RPMI8226 (cell line): ENCODE data around the gene B3GNT8.
"Not testable (repeated sequence)": the region's sequence is repeated elsewhere in the genome, so short reads cannot be mapped to it uniquely, and the experiment has no call there.

ENCODE experiments used
- DNase-seq: peaks from one replicate; pipeline ENCODE4 v3.0.0-alpha.2; 2015

Gene B3GNT8

DNA sequence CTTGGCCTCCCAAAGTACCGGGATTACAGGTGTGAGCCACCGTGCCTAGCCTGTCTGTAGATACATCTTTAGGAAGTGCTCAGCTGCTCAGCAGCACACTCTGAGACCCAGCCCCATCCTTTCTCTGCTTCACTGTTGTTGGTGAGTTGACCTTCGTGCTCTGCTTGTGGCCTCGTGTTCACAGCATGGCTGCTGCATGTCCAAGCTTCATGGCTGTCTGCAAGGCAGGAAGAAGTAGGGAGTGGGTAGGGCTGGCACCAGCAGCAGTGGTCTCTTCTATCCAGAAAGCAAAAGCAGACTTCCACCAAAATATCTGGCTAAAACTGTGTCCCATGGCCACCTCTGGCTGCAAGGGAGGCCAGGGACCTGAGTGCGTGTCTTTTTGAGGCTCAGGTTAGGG lies 14.2 kb downstream of the B3GNT8 start:
- no peak for DNase-seq

DNA sequence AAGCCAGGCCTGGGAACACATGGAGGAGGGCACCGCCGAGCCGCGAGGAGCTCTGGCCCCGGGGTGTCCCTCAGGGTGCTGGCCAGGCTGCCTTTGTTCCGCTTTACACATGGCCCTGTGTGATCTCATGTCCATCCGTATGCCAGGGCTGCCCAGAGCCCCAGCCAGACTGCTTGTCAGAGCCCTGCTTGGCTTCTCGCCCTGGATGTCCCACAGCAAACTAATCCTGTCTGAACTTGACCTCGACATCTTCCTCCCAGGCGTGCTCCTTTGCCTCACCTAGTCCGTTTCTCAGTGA lies 15.3 kb downstream of the B3GNT8 start:
- DNase-seq, result no peak

DNA sequence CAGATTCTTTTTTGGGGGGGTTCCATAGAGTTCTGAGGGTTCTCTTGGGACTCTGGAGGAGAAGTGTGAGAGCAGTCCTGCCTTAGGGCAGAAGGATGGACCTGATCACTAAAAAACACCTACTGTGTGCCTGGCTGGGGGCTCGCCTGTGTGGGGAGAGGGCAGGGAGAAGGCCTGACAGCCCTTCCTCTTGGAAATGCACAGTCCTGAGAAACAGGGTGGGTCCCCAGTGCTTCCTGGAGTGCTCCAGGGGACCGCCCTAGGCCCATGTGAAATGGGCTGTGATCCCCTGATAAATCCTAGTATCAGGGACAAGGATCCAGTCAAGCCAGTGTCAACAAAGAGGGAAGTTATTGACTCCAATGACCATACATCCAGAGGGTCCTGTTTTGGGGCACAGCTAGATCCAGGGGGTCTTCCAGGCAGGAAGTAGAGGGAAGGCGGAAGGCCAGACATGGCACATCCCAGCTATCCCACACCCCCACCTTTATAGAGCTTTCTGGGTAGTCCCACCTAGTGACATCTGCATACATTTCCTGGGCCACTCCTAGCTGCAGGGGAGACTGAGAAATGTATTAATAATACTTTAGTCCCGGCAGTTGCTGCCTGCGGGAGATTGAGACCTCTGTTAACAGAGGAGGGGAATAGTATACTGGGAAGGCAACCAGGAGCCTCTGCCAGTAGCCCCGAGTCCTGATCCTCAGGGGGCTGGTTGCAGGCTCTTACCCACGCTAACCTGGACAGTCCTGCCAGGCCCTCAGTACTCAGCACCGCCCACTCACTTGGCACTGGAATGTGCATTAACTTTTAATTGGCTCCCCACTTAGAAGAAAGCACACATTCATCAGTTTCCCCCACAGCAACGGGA lies 15.8 kb downstream of the B3GNT8 start:
- DNase-seq, result no peak

DNA sequence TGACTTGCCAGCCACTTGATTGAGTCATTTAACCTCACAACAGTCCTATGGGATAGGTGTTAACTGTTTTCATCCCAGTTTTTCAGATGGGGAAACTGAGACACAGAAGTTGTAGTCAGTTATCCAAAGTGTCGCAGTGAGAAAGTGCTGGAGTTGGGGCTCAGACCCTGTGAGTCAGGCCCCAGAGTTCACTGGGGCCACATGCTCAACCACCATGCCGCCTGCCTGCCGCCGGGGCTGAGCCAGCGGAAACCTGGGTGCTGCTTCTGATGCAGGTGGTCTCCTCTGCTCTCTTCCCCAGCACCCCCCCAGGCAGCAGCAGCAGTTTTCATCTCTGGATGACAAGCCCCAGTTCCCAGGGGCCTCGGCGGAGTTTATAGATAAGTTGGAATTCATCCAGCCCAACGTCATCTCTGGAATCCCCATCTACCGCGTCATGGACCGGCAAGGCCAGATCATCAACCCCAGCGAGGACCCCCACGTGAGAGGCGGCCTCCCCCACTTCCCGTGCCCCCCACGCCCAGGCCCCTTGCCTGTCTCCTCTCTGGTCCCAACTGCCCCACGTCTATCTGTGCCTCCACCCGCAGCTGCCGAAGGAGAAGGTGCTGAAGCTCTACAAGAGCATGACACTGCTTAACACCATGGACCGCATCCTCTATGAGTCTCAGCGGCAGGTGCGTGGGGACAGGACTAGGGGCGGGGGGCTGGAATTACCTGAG lies 16.7 kb downstream of the B3GNT8 start:
- no peak for DNase-seq

DNA sequence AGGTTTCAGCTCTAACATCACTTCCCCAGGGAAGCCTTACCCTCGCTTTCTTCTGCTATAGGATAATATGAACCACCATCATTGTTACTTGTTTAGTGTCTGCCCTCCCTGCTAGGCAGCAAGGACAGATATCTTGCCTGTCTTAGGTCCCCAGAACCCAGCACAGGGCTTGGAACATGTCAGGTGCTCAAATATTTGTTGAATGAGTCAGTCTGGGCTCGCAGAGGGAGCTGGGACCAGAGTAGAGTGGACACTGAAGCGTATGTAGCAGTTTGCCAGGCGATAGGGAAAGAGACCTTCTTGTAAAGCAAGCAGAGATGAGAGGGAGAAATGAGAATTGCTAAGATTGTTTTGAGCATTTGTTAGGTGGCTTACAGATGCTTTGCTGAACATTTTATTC lies 17.9 kb downstream of the B3GNT8 start:
- peak; percentile 12 for DNase-seq

DNA sequence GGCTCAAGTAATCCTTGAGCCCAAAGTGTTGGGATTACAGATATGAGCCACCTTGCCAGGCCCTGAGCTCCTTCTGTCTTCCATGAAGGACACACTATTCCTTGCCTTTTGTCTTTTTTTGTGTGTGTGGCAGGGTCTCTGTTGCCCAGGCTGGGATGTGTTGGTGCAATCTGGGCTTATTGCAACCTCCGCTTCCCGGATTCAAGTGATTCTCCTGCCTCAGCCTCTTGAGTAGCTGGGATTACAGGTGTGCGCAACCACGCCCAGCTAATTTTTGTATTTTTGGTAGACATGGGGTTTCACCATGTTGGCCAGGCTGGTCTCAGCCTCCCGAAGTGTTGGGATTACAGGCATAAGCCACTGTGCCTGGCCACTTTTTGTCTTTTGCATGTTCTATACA lies 18.3 kb downstream of the B3GNT8 start:
- DNase-seq, result not testable (repeated sequence)

DNA sequence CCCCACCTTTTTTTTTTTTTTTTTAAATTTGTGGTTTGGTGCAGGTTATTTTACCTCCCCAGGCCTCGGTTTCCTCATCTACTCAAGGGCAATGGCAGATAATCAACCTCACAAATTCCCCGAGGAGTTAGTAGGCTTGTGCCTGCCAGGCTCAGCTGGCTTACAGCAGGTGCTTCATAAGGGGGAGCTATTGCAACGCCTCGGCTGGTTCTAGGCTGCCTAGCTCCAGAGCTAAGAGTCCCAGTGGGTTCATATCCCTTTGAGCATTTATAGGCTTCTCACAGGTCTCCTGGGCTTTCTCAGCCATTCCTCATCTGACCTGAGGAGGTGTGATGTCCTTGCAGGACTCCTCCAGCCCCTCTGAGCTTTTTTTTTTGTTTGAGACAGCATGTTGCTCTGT lies 18.9 kb downstream of the B3GNT8 start:
- no peak for DNase-seq

DNA sequence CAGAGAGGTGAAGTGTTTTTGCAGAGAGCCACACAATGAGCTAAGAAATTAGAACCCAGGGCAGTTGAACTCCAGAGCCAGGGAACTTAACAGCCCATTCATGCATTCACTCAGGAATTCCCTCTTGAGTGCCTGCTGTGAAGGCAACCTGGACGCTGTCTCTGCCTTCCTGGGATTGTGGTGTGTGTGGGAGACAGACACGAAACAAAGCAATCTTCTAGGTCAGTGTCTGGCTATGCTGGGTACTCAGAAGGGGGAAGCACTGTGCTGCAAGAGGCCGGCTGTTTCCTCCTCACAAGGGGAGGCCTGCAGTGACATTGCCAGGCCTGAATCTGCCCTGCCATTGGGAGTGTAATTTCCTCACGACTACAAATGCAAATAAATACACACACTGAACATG lies 19.9 kb downstream of the B3GNT8 start:
- DNase-seq, result no peak

DNA sequence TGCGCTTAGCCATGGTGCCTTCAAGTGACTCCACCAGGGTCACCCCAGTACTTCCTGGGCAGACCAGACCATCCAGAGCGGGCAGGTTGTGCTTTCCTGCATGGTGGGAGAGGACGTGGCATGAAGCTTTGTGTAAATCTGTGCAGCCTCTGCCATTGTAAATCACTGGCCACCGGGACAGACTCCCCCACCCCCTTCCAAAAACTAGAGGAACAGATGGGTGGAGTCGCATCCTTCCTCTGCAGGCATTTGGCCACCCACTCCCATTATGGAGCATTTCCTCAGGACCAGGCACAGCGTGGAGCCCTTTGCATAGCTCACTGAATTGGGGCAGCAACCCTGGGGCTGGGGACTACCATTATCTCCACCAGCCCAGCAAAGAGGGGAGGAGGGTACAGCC lies 21.4 kb downstream of the B3GNT8 start:
- DNase-seq, result no peak

DNA sequence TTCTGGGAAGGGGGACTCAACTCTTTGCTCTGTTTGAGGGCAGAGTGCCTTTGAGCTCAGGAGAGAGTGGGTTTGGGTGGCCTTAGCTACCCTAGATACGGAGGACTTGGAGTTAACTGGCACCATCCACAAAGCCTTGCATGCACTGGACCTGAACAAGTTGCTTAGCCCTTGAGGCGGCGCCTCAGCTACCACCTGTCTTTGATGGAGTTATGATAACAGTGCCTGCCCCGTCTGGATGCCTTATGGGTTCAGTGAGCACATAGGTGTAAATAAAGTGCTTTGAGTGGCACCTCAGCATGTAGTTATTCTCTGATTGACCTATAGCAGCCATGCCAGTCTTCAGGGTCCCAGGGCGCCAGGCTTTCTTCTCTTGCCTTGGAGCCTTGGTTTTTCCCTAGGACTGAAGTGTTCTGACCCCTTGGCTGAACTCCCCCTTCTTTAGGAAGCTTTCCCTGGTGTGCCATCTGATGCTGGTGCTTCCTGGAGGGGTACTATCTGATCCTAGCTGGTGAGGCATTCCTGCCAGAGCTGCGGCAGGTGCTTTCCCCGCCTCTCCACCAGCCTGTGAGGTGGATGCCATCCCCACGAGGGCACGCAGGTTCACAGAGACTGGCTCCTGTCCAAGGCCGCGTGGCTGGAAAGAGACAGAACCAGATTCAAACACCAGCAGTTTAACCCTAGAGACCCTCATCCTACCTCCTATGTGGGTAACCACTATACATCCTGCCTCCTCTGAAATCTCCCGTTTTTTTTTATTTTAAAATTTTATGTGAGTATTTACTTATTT lies 23.8 kb downstream of the B3GNT8 start:
- no peak for DNase-seq

DNA sequence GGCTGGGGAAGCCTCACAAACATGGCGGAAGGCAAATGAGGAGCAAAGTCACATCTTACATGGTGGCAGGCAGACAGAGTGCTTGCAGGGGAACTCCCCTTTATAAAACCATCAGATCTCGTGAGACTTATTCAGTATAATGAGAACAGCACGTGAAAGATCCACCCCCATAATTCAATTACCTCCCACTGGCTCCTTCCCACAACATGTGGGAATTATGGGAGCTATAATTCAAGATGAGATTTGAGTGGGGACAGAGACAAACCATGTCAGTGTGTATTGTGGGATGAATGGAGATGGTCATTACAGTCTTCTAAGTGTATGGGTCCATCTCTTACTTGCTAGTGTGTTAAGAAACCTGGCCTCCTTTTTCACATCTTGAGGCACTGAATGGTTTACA lies 25.2 kb downstream of the B3GNT8 start:
- no peak for DNase-seq

DNA sequence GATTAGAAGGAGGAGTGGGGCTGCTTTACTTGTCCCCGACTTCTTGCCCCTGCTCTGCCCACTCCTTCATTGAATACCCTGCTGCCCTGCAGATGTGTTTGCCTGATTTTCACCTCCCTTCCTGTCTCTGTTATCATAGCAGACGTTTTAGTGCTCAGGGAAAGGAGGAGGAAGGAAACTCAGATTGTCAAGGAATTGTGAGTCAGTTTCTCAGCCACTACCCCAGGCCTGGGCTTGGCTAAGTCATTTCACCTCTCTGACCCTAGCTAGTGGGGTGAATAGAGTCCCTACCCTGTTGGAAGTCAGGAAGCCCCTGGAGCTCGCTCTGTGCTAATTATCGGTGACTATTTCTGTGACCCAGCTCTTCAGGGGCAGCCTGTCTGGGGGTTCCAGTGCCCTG lies 25.7 kb downstream of the B3GNT8 start:
- no peak for DNase-seq

DNA sequence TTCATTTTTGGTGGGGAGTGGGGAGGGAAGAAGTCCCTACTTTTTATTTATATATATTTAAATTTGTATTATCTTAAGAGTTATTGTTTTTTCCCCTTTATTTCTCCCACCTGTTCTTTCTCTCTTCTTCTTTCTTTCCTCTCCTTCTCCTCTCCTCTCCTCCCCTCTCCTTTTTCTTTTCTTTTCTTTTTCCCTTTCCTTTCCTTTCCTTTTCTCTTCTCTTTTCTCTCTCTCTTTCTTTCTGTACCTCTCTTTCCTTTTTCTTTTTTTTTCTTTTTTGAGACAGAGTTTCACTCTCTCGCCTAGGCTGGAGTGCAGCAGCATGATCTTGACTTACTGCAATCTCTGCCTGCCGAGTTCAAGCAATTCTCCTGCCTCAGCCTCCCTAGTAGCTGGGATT lies 27.6 kb downstream of the B3GNT8 start:
- no peak for DNase-seq

DNA sequence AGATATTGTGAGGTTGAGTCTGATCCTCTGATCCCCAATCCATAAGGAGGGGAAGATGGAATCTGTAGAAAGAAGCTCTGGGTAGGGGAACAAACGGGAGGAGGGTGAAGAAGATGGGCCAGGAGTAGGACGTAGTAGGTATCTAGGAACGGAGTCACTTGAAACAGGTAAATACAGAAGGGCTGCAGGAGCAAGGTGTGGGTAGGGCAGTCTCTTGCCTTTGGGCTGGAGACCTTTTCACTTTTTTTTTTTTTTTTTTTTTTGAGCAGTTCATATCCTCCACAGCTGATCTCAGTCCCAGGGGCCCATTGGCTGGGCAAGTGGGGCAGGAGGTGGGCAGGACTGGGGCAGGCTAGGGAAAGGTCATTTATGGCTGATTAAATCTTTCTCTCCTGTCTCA lies 28.1 kb downstream of the B3GNT8 start:
- DNase-seq, result no peak

DNA sequence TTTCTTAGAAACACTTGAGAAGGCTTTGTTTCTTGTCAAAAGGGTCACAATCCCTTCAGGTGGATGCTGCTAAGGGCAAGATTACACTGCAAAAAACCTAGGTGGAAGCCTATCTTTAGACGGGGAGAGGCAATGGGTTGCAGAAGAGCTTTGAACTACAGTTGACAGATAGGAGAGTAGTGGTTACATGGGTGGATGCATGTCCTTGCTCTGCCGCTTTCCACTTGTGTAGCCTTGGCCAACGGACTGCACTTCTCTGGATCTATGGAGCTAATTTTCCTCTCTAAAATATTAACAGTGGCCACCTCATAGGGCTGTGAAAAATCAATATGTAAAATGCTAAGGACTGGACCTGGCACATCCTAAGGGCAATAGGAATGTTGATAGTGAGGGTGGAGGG lies 28.6 kb downstream of the B3GNT8 start:
- DNase-seq, result no peak

DNA sequence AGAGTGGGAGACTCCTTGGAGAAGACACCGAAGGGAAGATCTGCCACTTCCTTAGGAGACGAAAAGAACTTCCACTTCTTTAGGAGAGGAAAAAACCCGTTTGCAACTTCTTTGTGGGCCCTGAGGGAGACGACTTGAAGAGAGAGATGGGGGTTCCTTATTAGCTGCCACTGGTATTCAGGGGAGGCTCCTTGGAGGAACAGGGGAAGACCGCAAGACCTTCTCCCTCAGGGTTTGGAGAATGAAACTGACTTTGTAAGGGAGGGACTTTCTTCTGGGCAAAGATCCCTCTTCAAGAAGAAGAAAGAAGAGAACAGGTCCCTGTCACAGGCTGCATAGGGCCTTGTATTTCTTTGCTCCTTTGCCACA lies 29.1 kb downstream of the B3GNT8 start:
- no peak for DNase-seq

DNA sequence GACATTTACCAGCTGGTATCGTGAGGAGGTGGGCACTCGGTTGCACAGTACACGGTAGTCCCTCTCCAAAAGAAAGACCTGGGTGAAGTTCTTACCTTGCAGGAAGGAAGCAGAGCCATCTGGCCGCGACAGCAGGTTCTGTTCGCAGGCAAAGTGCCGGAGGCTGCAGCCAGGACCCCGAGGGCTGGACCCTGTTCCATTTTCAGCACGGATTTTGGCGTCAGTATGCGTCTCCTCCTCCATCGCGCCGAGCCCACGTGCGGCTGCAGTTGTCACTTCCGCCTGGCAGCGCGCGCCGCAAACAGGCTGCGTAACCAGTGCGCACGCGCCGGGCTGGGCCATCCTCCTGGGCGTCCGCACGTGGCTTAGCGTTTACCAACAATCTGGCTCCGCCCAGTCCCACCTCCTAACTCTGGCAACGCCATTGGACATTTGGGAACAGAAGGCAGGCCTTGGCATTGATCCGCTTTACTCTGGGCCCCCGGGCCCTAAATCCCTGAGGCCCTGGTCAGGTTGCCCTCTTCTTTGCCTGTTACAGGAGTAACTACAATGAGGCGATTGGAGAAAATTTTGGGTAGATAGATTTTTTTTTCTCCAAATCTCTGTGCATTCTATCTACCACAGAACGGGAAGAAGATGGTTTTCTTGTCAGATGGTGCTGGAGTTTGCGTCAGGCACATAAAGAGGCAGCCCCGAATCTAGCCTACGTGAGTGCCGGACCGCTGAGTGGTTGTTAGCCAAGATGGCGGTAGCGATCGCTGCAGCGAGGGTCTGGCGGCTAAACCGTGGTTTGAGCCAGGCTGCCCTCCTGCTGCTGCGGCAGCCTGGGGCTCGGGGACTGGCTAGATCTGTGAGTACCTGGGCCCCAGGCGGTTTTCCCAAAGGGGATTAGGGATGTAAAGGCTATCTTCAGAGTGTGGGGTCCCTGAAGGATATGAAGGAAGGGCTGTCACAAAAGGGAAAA lies 29.8 kb downstream of the B3GNT8 start, which contains the start of the genes BCKDHA and EXOSC5:
Gene BCKDHA (plus strand): TSS at position 733 of the 964 bp plus-strand sequence. CDS start 10 bp downstream, at position 743.
Gene EXOSC5 (minus strand): TSS at position 274 of the 964 bp plus-strand sequence. CDS start 31 bp downstream, at position 243.
- peak; percentile 99 for DNase-seq

DNA sequence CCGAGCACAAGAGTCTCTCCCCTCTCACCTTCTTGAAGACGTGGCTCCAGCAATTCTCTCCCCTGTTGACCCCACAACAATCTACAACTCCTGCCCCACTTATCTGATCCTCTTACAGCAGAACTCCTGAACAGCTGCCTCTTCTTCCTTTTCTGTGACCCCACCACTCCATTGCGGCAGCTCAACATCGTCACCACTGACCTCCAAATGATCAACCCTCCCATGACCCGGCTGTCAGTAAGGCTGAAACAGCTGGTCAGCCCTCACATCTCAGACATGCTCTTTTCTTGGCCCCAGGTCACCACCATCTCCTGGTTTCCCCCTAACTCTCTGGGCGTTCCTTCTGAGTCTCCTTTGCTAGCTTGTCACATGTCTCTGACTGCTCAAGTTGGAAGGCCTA lies 31.8 kb downstream of the B3GNT8 start:
- DNase-seq, result no peak

DNA sequence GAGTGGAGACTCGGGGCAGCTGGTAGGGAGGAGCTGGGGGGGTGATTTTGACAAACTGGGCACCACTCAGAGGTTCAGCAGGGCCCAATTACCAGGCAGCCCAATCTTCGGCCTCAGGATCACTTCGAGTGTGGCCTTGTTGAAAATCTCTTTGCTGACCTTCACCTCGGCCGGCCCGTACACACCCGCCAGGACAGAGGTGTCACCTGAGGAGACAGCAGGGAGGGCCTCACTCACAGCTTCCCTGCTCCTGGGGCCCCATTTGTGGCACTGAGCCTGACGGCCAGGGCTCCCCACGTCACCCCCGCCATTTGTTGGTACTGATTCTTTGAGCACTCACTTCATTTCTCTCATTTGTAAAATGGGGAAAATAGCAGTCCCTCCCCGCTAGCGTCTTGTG lies 34.4 kb downstream of the B3GNT8 start:
- DNase-seq, result no peak

DNA sequence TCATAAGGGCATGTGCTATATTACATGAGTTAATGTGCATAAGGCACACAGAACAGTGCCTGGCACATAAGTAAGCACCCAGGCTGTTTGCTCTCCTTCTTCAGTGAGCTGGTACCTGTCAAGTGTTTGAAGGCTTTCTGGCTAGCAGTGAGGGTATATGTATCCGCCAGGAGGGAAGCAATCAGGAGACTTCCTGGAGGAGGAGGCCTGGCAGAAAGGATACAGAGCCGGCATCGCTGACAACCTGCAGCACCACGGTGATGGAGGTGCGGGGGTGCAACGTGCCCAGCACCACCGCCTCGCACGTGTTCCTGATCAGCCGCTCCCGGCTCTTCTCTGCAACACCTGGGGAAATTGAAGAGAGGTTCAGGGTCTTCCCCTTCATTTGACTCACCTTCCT lies 35.6 kb downstream of the B3GNT8 start:
- no peak for DNase-seq

DNA sequence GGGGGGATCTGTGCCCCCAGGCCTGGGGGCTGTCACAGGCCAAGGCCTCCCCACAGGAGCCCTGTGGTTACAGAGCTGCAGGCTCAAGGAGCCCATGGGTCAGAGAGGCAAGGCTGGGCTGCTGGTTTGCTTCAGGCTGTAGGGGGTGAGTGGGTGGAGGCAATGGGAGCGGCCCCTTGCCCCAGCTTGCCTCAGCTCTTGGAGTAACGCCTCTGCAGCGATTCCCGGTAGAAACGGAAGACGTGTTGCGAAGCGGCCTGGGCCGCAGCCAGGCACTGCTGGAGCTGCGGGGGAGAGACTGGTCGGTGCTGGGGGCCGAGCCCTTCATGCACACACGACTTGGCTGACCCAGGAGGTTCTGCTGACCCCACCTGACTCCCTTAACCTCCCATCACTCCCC lies 40.7 kb downstream of the B3GNT8 start:
- DNase-seq, result no peak

DNA sequence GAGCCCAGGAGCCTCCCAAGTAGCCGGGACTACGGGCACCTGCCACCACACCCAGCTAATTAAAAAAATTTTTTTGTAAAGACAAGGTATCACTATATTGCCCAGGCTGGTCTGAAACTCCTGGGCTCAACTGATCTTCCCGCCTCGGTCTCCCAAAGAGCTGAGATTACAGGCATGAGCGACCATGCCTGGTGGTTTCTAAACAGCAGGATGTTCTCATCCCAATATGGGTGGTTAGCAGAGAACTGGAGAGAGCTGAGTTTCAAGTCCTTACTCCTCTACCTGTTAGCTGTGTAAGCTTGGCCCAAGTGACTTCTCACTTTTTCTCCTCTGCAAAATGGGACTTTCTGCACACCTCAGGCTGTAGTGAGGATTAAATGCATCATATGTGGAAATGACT lies 42.8 kb downstream of the B3GNT8 start:
- DNase-seq, result no peak
